HCT116 (cell line): ENCODE results near the gene ZNF189. TPM values are rescaled to one million over a fixed set of nuclear protein-coding genes. Genes with fewer than 3 reads are reported as not detected.

Source experiments
- ATAC-seq: fragments of 200-7000 bp; cut with Tn5 transposase; 2 replicates; pipeline ENCODE4 v1.9.1; 2020; ENCODE audit warnings: mild to moderate bottlenecking, moderate library complexity
- BruUV-seq: library from RNA; stranded (reverse); fragments of 400-500 nt; replicated peaks from 2 replicates; lab custom pipeline; 2021; lab: Mats Ljungman, UMichigan
- CTCF ChIA-PET: fragments of 300-600 bp; sonication (Branson Sonifier 250); formaldehyde crosslinking; loops from one replicate; lab custom pipeline; 2021; ENCODE audit warnings: antibody characterized with exemption; lab: Charles Lee
- POLR2A ChIA-PET: fragments of 300-600, 350-600 bp; sonication (Branson Sonifier 250); formaldehyde crosslinking; loops from one replicate; lab custom pipeline; 2021; ENCODE audit warnings: antibody characterized with exemption; lab: Charles Lee
- RAD21 ChIA-PET, 2 experiments: fragments of 300-600 bp; sonication (Branson Sonifier 250); formaldehyde crosslinking; loops; one replicate each; lab custom pipeline; 2023; ENCODE audit warnings: low total read pairs in 2 of 2; ENCODE audit not compliant: uncharacterized antibody in 2 of 2, unreplicated experiment in 2 of 2, low non-redundant PET in 1 of 2; lab: Charles Lee
- DNase-seq: peaks from one replicate; pipeline ENCODE4 v3.0.0-alpha.2; 2010; ENCODE audit warnings: low read depth, low spot score
- H2AFZ ChIP-seq: fragments of 200-600 bp; shearing (Covaris generic), sonication (generic); 2 replicates; pipeline ENCODE4 v1.6.1; 2017; ENCODE audit warnings: low read depth, mixed run types, mixed read lengths, antibody characterized with exemption, low read length; ENCODE audit not compliant: poor library complexity, severe bottlenecking
- H3K27ac ChIP-seq: 2 replicates; pipeline ENCODE4 v1.5.1; 2012; ENCODE audit warnings: low read depth, low read length
- H3K27me3 ChIP-seq: fragments of 200-600 bp; sonication (generic); 2 replicates; pipeline ENCODE4 v1.6.1; 2016; ENCODE audit warnings: mixed run types, low read length, mixed read lengths; ENCODE audit not compliant: insufficient read depth
- H3K36me3 ChIP-seq, 2 experiments: fragments of 200-500 bp in 1 of 2; fragments of 200-600 bp in 1 of 2; sonication (Bioruptor generic) in 1 of 2; sonication (generic) in 1 of 2; 2 replicates each; pipeline versions ENCODE4 v1.5.1 to v1.6.1; 2014 to 2016; ENCODE audit warnings: low read length in 2 of 2, inconsistent platforms in 1 of 2, mixed read lengths in 1 of 2, mixed run types in 1 of 2; ENCODE audit not compliant: insufficient read depth in 2 of 2, control insufficient read depth in 1 of 2
- H3K4me1 ChIP-seq, 2 experiments: fragments of 200-600 bp in 1 of 2; sonication (generic) in 1 of 2; 2 replicates each; pipeline versions ENCODE4 v1.5.1 to v1.6.1; 2012 to 2017; ENCODE audit warnings: low read length in 2 of 2, inconsistent platforms in 1 of 2, mild to moderate bottlenecking in 1 of 2, mixed read lengths in 1 of 2, mixed run types in 1 of 2, moderate library complexity in 1 of 2; ENCODE audit not compliant: insufficient read depth in 2 of 2, control insufficient read depth in 1 of 2
- H3K4me2 ChIP-seq: fragments of 200-600 bp; sonication (generic); 2 replicates; pipeline ENCODE4 v1.6.1; 2017; ENCODE audit warnings: mixed run types, low read length, mixed read lengths
- H3K4me3 ChIP-seq, 2 experiments: fragments of 200-600 bp in 1 of 2; sonication (generic) in 1 of 2; replicated peaks in 1 of 2; 2 replicates each; pipeline ENCODE4 v1.5.1; 2011 to 2016; ENCODE audit warnings: low read length in 2 of 2, control low read depth in 1 of 2, low read depth in 1 of 2, mild to moderate bottlenecking in 1 of 2, mixed read lengths in 1 of 2, mixed run types in 1 of 2
- H3K79me2 ChIP-seq: fragments of 200-600 bp; sonication (generic); 2 replicates; pipeline ENCODE4 v1.6.1; 2017; ENCODE audit warnings: mild to moderate bottlenecking, mixed run types, low read length, moderate library complexity, mixed read lengths; ENCODE audit not compliant: insufficient read depth
- H3K9ac ChIP-seq: fragments of 200-600 bp; sonication (generic); 2 replicates; pipeline ENCODE4 v1.6.1; 2016; ENCODE audit warnings: low read length, mixed read lengths
- H3K9me2 ChIP-seq: fragments of 200-600 bp; sonication (generic), shearing (Covaris generic); 2 replicates; pipeline ENCODE4 v1.6.1; 2017; ENCODE audit warnings: mixed run types, mild to moderate bottlenecking, moderate library complexity; ENCODE audit not compliant: insufficient read depth
- H3K9me3 ChIP-seq, 2 experiments: fragments of 200-500 bp in 1 of 2; fragments of 200-600 bp in 1 of 2; sonication (Bioruptor generic) in 1 of 2; sonication (generic) in 1 of 2; 2 replicates each; pipeline ENCODE4 v1.6.1; 2014 to 2017; ENCODE audit warnings: low read length in 2 of 2, mixed read lengths in 2 of 2, inconsistent platforms in 1 of 2, low read depth in 1 of 2, mild to moderate bottlenecking in 1 of 2, mixed run types in 1 of 2, moderate library complexity in 1 of 2; ENCODE audit not compliant: control insufficient read depth in 1 of 2, insufficient read depth in 1 of 2
- H4K20me1 ChIP-seq: fragments of 200-600 bp; sonication (generic), shearing (Covaris generic); 2 replicates; pipeline ENCODE4 v1.6.1; 2017; ENCODE audit warnings: mixed run types, mild to moderate bottlenecking, moderate library complexity; ENCODE audit not compliant: insufficient read depth
- CBX3 ChIP-seq: IDR thresholded peaks from 2 replicates; pipeline ENCODE4 v1.6.1; 2012; ENCODE audit warnings: low read depth
- CEBPB ChIP-seq: IDR thresholded peaks from 2 replicates; pipeline ENCODE4 v1.6.1; 2012; ENCODE audit warnings: low read depth
- CTCF ChIP-seq, 3 experiments: fragments of 200-600 bp in 1 of 3; sonication (generic) in 1 of 3; IDR thresholded peaks in 2 of 3; conservative IDR thresholded peaks in 1 of 3; 2 replicates each; pipeline ENCODE4 v1.5.1; 2012 to 2017; ENCODE audit warnings: low read depth in 2 of 3, low read length in 2 of 3, antibody characterized with exemption in 1 of 3, borderline replicate concordance in 1 of 3, control low read depth in 1 of 3, mild to moderate bottlenecking in 1 of 3, mixed read lengths in 1 of 3, mixed run types in 1 of 3, moderate library complexity in 1 of 3; ENCODE audit not compliant: insufficient read depth in 1 of 3
- EGR1 ChIP-seq: IDR thresholded peaks from 2 replicates; pipeline ENCODE4 v1.6.1; 2012; ENCODE audit warnings: low read depth
- EZH2 ChIP-seq: fragments of 200-600 bp; sonication (generic); IDR thresholded peaks from 2 replicates; pipeline ENCODE4 v1.6.1; 2017; ENCODE audit warnings: antibody characterized with exemption, mixed run types
- EZH2phosphoT487 ChIP-seq: fragments of 200-600 bp; IDR thresholded peaks from 2 replicates; pipeline ENCODE4 v1.6.1; 2018; ENCODE audit warnings: antibody characterized with exemption, borderline replicate concordance
- FOSL1 ChIP-seq: IDR thresholded peaks from 2 replicates; pipeline ENCODE4 v1.6.1; 2012; ENCODE audit warnings: low read depth
- POLR2A ChIP-seq: IDR thresholded peaks from 2 replicates; pipeline ENCODE4 v1.7.0; 2011; ENCODE audit warnings: borderline replicate concordance; ENCODE audit not compliant: insufficient read depth, insufficient read length; ENCODE audit errors: extremely low read depth
- POLR2AphosphoS5 ChIP-seq: IDR thresholded peaks from 2 replicates; pipeline ENCODE4 v1.6.1; 2011; ENCODE audit warnings: mild to moderate bottlenecking, low read depth, low read length, moderate library complexity
- RAD21 ChIP-seq: IDR thresholded peaks from 2 replicates; pipeline ENCODE4 v1.6.1; 2012; ENCODE audit warnings: low read depth, mild to moderate bottlenecking
- SIN3A ChIP-seq: IDR thresholded peaks from 2 replicates; pipeline ENCODE4 v1.6.1; 2012; ENCODE audit warnings: low read depth
- SP1 ChIP-seq: IDR thresholded peaks from 2 replicates; pipeline ENCODE4 v1.6.1; 2012; ENCODE audit warnings: low read depth
- TCF7L2 ChIP-seq: IDR thresholded peaks from 2 replicates; pipeline ENCODE4 v1.7.0; 2011; ENCODE audit warnings: borderline replicate concordance, inconsistent platforms; ENCODE audit not compliant: insufficient read depth, insufficient read length; ENCODE audit errors: extremely low read depth
- YY1 ChIP-seq: IDR thresholded peaks from 2 replicates; pipeline ENCODE4 v1.6.1; 2011; ENCODE audit warnings: low read length, low read depth, moderate library complexity, mild to moderate bottlenecking; ENCODE audit not compliant: insufficient replicate concordance; ENCODE audit errors: extremely low read depth
- ZBTB33 ChIP-seq: IDR thresholded peaks from 2 replicates; pipeline ENCODE4 v1.6.1; 2011; ENCODE audit warnings: mild to moderate bottlenecking, low read length, moderate library complexity; ENCODE audit not compliant: insufficient replicate concordance; ENCODE audit errors: extremely low read depth
- ZFX ChIP-seq: fragments of 450-650 bp; IDR thresholded peaks from 2 replicates; pipeline ENCODE4 v1.6.1; 2017
- ZNF274 ChIP-seq: fragments of 200-500 bp; sonication (Bioruptor generic); IDR thresholded peaks from 2 replicates; pipeline ENCODE4 v1.6.1; 2014; ENCODE audit warnings: mild to moderate bottlenecking, low read depth, low read length, inconsistent platforms
- intact Hi-C: fragments of 100-400 bp; cut with micrococcal nuclease; formaldehyde crosslinking; loops from 2 replicates; pipeline ENCODE4 v1.10.0; 2022
- total RNA-seq: library from RNA; stranded (reverse); gene quantifications from one replicate; pipeline ENCODE4 v1.2.1, GENCODE V29; 2021; ENCODE audit not compliant: unreplicated experiment
- TF ChIP-seq, protein P1 (sequence below): IDR thresholded peaks from 2 replicates; pipeline ENCODE4 v1.6.1; 2012
- TF ChIP-seq, protein P2 (sequence below): IDR thresholded peaks from 2 replicates; pipeline ENCODE4 v1.6.1; 2012

ZNF189 gene
- total RNA-seq, 1 experiment from 2014 or later = 10.6 TPM

DNA sequence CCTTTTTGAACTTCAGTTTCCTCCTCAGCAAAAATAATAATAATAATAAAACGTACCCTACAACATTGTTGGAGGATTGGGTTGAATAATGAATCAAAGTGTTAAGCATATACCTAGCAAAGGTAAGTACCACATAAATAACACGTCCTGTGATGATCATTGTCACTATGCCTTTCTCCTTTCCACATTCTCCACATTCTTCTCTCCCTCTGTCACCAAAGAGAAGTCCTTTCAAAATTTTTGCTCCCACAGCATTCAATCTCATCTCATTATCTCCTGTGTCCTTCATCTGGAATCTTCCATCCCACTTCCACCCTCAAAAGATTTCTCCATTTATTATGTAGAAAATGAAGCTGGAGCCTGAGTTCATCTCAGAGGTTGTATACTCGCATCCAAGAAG, 44.1 kb downstream of the ZNF189 start:
- Histone ChIP-seq H3K9me2 (no peaks in the 10 kb centered on the region), H4K20me1 (no peaks in the 10 kb centered on the region), H3K27me3 (no peaks in the 10 kb centered on the region), H2AFZ (no peak overlapping the region), H3K79me2 (no peaks in the 10 kb centered on the region), H3K9ac (no peak overlapping the region), H3K27ac (no peak overlapping the region), H3K4me3 (no peak overlapping the region), H3K4me1 (no peaks in the 10 kb centered on the region), H3K9me3 (no peaks in the 10 kb centered on the region), H3K36me3 (no peaks in the 10 kb centered on the region), H3K4me2 (no peak overlapping the region)
- intact Hi-C loops = loop anchor here (10.0 kb wide), 1 partner anchor 282 kb away; no protein-coding TSS in a partner anchor
- RAD21 ChIA-PET = no interaction called here
- POLR2A ChIA-PET = no interaction called here
- ATAC-seq (no peak), DNase-seq (no peak)
- no TSS peak for BruUV-seq
- no peak for TF ChIP-seq FOSL1
- TF ChIP-seq ZBTB33 = no peak
- TF ChIP-seq CBX3 = no peak
- no peak for TF ChIP-seq YY1
- no peak for TF ChIP-seq RAD21
- no peak for TF ChIP-seq CEBPB
- TF ChIP-seq SIN3A = no peak
- no peak for TF ChIP-seq SP1
- no peak for TF ChIP-seq TCF7L2
- no peak for TF ChIP-seq EGR1
- no peak for TF ChIP-seq EZH2
- TF ChIP-seq ZNF274 = no peak
- TF ChIP-seq, protein P1, sequence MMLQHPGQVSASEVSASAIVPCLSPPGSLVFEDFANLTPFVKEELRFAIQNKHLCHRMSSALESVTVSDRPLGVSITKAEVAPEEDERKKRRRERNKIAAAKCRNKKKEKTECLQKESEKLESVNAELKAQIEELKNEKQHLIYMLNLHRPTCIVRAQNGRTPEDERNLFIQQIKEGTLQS = no peak
- no peak for TF ChIP-seq POLR2AphosphoS5
- TF ChIP-seq ZFX = no peak
- TF ChIP-seq CTCF (IDR thresholded peaks at IDR 0.05 in 2 of 3, conservative IDR thresholded peaks at IDR 0.05 in 1 of 3; ENCODE audit: borderline replicate concordance in 1 of 3, insufficient read depth in 1 of 3, low read depth in 2 of 3, low read length in 2 of 3) = no peak
- TF ChIP-seq, protein P2, sequence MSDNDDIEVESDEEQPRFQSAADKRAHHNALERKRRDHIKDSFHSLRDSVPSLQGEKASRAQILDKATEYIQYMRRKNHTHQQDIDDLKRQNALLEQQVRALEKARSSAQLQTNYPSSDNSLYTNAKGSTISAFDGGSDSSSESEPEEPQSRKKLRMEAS = no peak
- no peak for TF ChIP-seq POLR2A
- no peak for TF ChIP-seq EZH2phosphoT487
- CTCF ChIA-PET = no interaction called here
